Peyer's patch (tissue), 4 donors: ENCODE measurements around the gene EPHA8.

Experiments
- POLR2A ChIP-seq, 2 donors: fragments of 450-650 bp; IDR thresholded peaks; one replicate each; pipeline ENCODE4 v1.5.1; 2017; ENCODE audit warnings: antibody characterized with exemption in 2 of 2, mild to moderate bottlenecking in 2 of 2, moderate library complexity in 2 of 2
- TF ChIP-seq, protein P1 (sequence below), 6 experiments: fragments of 450-650 bp in 4 of 6; fragments of 200-600 bp in 2 of 6; sonication (generic) in 1 of 6; IDR thresholded peaks; one replicate each; pipeline ENCODE4 v1.5.1; 2017 to 2019; ENCODE audit warnings: antibody characterized with exemption in 6 of 6, mild to moderate bottlenecking in 3 of 6, moderate library complexity in 1 of 6

- no peak for TF ChIP-seq POLR2A (IDR thresholded peaks at IDR 0.05)
- TF ChIP-seq, protein P1, sequence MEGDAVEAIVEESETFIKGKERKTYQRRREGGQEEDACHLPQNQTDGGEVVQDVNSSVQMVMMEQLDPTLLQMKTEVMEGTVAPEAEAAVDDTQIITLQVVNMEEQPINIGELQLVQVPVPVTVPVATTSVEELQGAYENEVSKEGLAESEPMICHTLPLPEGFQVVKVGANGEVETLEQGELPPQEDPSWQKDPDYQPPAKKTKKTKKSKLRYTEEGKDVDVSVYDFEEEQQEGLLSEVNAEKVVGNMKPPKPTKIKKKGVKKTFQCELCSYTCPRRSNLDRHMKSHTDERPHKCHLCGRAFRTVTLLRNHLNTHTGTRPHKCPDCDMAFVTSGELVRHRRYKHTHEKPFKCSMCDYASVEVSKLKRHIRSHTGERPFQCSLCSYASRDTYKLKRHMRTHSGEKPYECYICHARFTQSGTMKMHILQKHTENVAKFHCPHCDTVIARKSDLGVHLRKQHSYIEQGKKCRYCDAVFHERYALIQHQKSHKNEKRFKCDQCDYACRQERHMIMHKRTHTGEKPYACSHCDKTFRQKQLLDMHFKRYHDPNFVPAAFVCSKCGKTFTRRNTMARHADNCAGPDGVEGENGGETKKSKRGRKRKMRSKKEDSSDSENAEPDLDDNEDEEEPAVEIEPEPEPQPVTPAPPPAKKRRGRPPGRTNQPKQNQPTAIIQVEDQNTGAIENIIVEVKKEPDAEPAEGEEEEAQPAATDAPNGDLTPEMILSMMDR (IDR thresholded peaks at IDR 0.05), result no peak
These were observed 73.6 kb downstream of the EPHA8 start for GRCh38 chr1:22636927-22637326.
